Stimulated activated naive CD4-positive, alpha-beta T cell (primary cell): Measurements from ENCODE around the gene JUN.
A peak's percentile ranks its signal among the peaks of the same experiment; 100 is the strongest.

Experiments used
- DNase-seq, 6 experiments: peaks; one replicate each; lab custom pipeline; 2025; lab: John Stamatoyannopoulos, UW

The JUN gene

GRCh38 chr1:58783090-58783992 lies 506 bp downstream of the JUN start:
- DNase-seq: peak in 5 of 6 experiments; percentile 22 to 83 (median 47)

- peak in 5 of 6 experiments; percentile 41 to 81 (median 55) for DNase-seq
Observed at GRCh38 chr1:58782178-58783089, 1.4 kb downstream of the JUN start.

- peak; percentile 42 to 80 (median 66) for DNase-seq
Observed at GRCh38 chr1:58781541-58782177, 2.2 kb downstream of the JUN start.

- peak in 4 of 6 experiments; percentile 31 to 54 (median 33) for DNase-seq
Observed at GRCh38 chr1:58780836-58781452, 2.9 kb downstream of the JUN start.

- DNase-seq: peak in 2 of 6 experiments; percentile 29
Observed at GRCh38 chr1:58780411-58780810, 3.4 kb downstream of the JUN start.

- peak in 1 of 6 experiments; percentile 13 for DNase-seq
Observed at GRCh38 chr1:58779801-58780382, 4.0 kb downstream of the JUN start.

GRCh38 chr1:58779059-58779754 lies 4.6 kb downstream of the JUN start:
- DNase-seq: no peak

GRCh38 chr1:58778385-58779000 lies 5.4 kb downstream of the JUN start:
- no peak for DNase-seq

- DNase-seq: no peak
Observed at GRCh38 chr1:58774027-58774426, 9.8 kb downstream of the JUN start.

GRCh38 chr1:58773406-58773840 lies 10.4 kb downstream of the JUN start:
- peak in 2 of 6 experiments; percentile 16 to 21 for DNase-seq

- no peak for DNase-seq
Observed at GRCh38 chr1:58769809-58770320, 14.0 kb downstream of the JUN start.

GRCh38 chr1:58768971-58769808 lies 14.7 kb downstream of the JUN start:
- peak in 2 of 6 experiments; percentile 4 to 10 for DNase-seq

- DNase-seq: no peak
Observed at GRCh38 chr1:58768191-58768731, 15.6 kb downstream of the JUN start.

- DNase-seq: no peak
Observed at GRCh38 chr1:58767143-58767542, 16.7 kb downstream of the JUN start.

GRCh38 chr1:58765441-58765840 lies 18.4 kb downstream of the JUN start:
- no peak for DNase-seq

GRCh38 chr1:58765006-58765405 lies 18.8 kb downstream of the JUN start:
- no peak for DNase-seq

GRCh38 chr1:58764294-58764978 lies 19.4 kb downstream of the JUN start:
- no peak for DNase-seq

- no peak for DNase-seq
Observed at GRCh38 chr1:58763214-58763613, 20.6 kb downstream of the JUN start.
